IMR-90 (cell line): ENCODE data around the gene TNFRSF25. TPM values are rescaled to one million over a fixed set of nuclear protein-coding genes. Genes with fewer than 3 reads are reported as not detected.

Experiments used
- ATAC-seq: fragments of 200-7000 bp; cut with Tn5 transposase; 2 replicates; pipeline ENCODE4 v1.9.1; 2020; ENCODE audit warnings: low read depth, mild to moderate bottlenecking, moderate library complexity
- BruUV-seq: library from RNA; stranded (reverse); fragments of 400-500 nt; replicated peaks from 2 replicates; lab custom pipeline; 2021; lab: Mats Ljungman, UMichigan
- CTCF ChIA-PET: fragments of 300-600 bp; formaldehyde crosslinking; extraction: SDS; loops from one replicate; lab custom pipeline; 2021; ENCODE audit warnings: antibody characterized with exemption; lab: Yijun Ruan, JAX
- POLR2A ChIA-PET: fragments of 300-600 bp; sonication (Branson Sonifier 250); formaldehyde crosslinking; loops from one replicate; lab custom pipeline; 2022; ENCODE audit warnings: antibody characterized with exemption; ENCODE audit not compliant: unreplicated experiment; lab: Charles Lee
- DNase-seq: peaks from one replicate; pipeline ENCODE4 v3.0.0; 2013
- H2AFZ ChIP-seq: replicated peaks from 2 replicates; pipeline ENCODE3; 2013; ENCODE audit warnings: low read length, mild to moderate bottlenecking; ENCODE audit not compliant: poor library complexity
- H2AK5ac ChIP-seq: 2 replicates; pipeline ENCODE4 v1.6.1; 2013; ENCODE audit warnings: low read depth, low read length, inconsistent platforms
- H2AK9ac ChIP-seq: replicated peaks from 2 replicates; pipeline ENCODE3; 2013; ENCODE audit warnings: mild to moderate bottlenecking, low read depth, low read length, moderate library complexity; ENCODE audit not compliant: poor library complexity
- H2BK120ac ChIP-seq: 2 replicates; pipeline ENCODE4 v1.6.1; 2013; ENCODE audit warnings: low read depth, low read length, inconsistent platforms
- H2BK15ac ChIP-seq: 3 replicates; pipeline ENCODE4 v1.6.1; 2013; ENCODE audit warnings: low read depth, low read length, inconsistent platforms
- H2BK20ac ChIP-seq: 2 replicates; pipeline ENCODE4 v1.6.1; 2013; ENCODE audit warnings: low read depth, mild to moderate bottlenecking, inconsistent platforms, low read length, moderate library complexity
- H2BK5ac ChIP-seq: 2 replicates; pipeline ENCODE4 v1.6.1; 2013; ENCODE audit warnings: mild to moderate bottlenecking, low read depth, low read length, inconsistent platforms; ENCODE audit not compliant: poor library complexity, severe bottlenecking
- H3K14ac ChIP-seq: replicated peaks from 2 replicates; pipeline ENCODE4 v1.6.1; 2013; ENCODE audit warnings: low read depth, low read length, inconsistent platforms
- H3K18ac ChIP-seq: 2 replicates; pipeline ENCODE4 v1.6.1; 2013; ENCODE audit warnings: low read depth, low read length, control low read depth
- H3K23ac ChIP-seq: 2 replicates; pipeline ENCODE4 v1.6.1; 2013; ENCODE audit warnings: low read depth, low read length, inconsistent platforms
- H3K27ac ChIP-seq: 2 replicates; pipeline ENCODE4 v1.5.1; 2013; ENCODE audit warnings: mild to moderate bottlenecking, control low read depth, low read length; ENCODE audit not compliant: insufficient read depth
- H3K27me3 ChIP-seq: 2 replicates; pipeline ENCODE4 v1.6.1; 2013; ENCODE audit warnings: low read length; ENCODE audit not compliant: control insufficient read depth, insufficient read depth
- H3K36me3 ChIP-seq: 2 replicates; pipeline ENCODE4 v1.6.1; 2013; ENCODE audit warnings: low read length, mixed read lengths; ENCODE audit not compliant: control insufficient read depth, insufficient read depth
- H3K4ac ChIP-seq: 2 replicates; pipeline ENCODE4 v1.6.1; 2013; ENCODE audit warnings: low read depth, low read length, inconsistent platforms
- H3K4me1 ChIP-seq: 2 replicates; pipeline ENCODE4 v1.6.1; 2013; ENCODE audit warnings: low read length, mixed read lengths; ENCODE audit not compliant: control insufficient read depth, insufficient read depth
- H3K4me2 ChIP-seq: 2 replicates; pipeline ENCODE4 v1.6.1; 2013; ENCODE audit warnings: low read depth, mild to moderate bottlenecking, control low read depth, low read length, moderate library complexity
- H3K4me3 ChIP-seq: 2 replicates; pipeline ENCODE4 v1.5.1; 2013; ENCODE audit warnings: low read depth, mild to moderate bottlenecking, control low read depth, low read length, moderate library complexity; ENCODE audit not compliant: insufficient read depth
- H3K56ac ChIP-seq: 2 replicates; pipeline ENCODE4 v1.6.1; 2013; ENCODE audit warnings: low read length, inconsistent platforms; ENCODE audit not compliant: insufficient read depth; ENCODE audit errors: extremely low read depth
- H3K79me1 ChIP-seq, 2 experiments: 2 replicates each; pipeline ENCODE4 v1.6.1; 2013; ENCODE audit warnings: low read length in 2 of 2, inconsistent platforms in 1 of 2, low read depth in 1 of 2
- H3K9ac ChIP-seq: 2 replicates; pipeline ENCODE4 v1.6.1; 2013; ENCODE audit warnings: low read depth, low read length, control low read depth
- H3K9me1 ChIP-seq: 2 replicates; pipeline ENCODE4 v1.6.1; 2013; ENCODE audit warnings: low read length, inconsistent platforms; ENCODE audit not compliant: insufficient read depth
- H3K9me3 ChIP-seq: 2 replicates; pipeline ENCODE4 v1.6.1; 2013; ENCODE audit warnings: low read length; ENCODE audit not compliant: control insufficient read depth, insufficient read depth
- H4K20me1 ChIP-seq: 2 replicates; pipeline ENCODE4 v1.6.1; 2013; ENCODE audit warnings: low read length, inconsistent platforms; ENCODE audit not compliant: insufficient read depth
- H4K5ac ChIP-seq: 2 replicates; pipeline ENCODE4 v1.6.1; 2013; ENCODE audit warnings: mild to moderate bottlenecking, low read depth, low read length, control low read depth
- H4K8ac ChIP-seq, 2 experiments: 2 replicates each; pipeline ENCODE4 v1.6.1; 2013; ENCODE audit warnings: low read depth in 2 of 2, low read length in 2 of 2, control low read depth in 1 of 2, inconsistent platforms in 1 of 2
- H4K91ac ChIP-seq: 2 replicates; pipeline ENCODE4 v1.6.1; 2013; ENCODE audit warnings: low read depth, low read length, inconsistent platforms; ENCODE audit not compliant: insufficient read depth
- BHLHE40 ChIP-seq: fragments of 150-350 bp; IDR thresholded peaks from 2 replicates; pipeline ENCODE4 v1.6.1; 2016; ENCODE audit warnings: mild to moderate bottlenecking, low read depth, low read length
- MAFK ChIP-seq: IDR thresholded peaks from 2 replicates; pipeline ENCODE4 v1.6.1; 2012; ENCODE audit warnings: low read depth, low read length, improper control_type of control experiment
- RAD21 ChIP-seq: IDR thresholded peaks from 2 replicates; pipeline ENCODE4 v1.6.1; 2012; ENCODE audit warnings: low read length, improper control_type of control experiment
- WGBS, 2 experiments: methylation state at CpG; one replicate each; pipeline versions ENCODE4 v1.1.5 to v1.1.7; 2013; ENCODE audit warnings: missing lambda C conversion rate in 2 of 2; ENCODE audit not compliant: insufficient read length in 1 of 2; ENCODE audit errors: extremely low coverage in 2 of 2; 5-methylcytosine and 5-hydroxymethylcytosine counted together
- dilution Hi-C: fragments of 300-500 bp; cut with HindIII; formaldehyde crosslinking; loops from one replicate; pipeline ENCODE4 v1.14.3; 2018; ENCODE audit warnings: low sequenced_read_pairs; ENCODE audit not compliant: unreplicated experiment
- in situ Hi-C: fragments of 300-500 bp; cut with MboI; formaldehyde crosslinking; loops from 3 replicates; pipeline ENCODE4 v1.14.3; 2019; ENCODE audit warnings: low sequenced_read_pairs, inconsistent platforms, mixed read lengths
- intact Hi-C: fragments of 100-400 bp; cut with micrococcal nuclease; formaldehyde crosslinking; loops from 2 replicates; pipeline ENCODE4 v1.10.0; 2022
- polyA plus RNA-seq, 3 experiments: library from polyadenylated mRNA; depleted of rRNA; stranded (reverse); fragments of >200 nt; gene quantifications; 2 replicates each; pipeline ENCODE4 v1.2.3, GENCODE V29; 2012; ENCODE audit warnings: low replicate concordance in 1 of 3
- total RNA-seq: library from RNA; depleted of rRNA; stranded (reverse); fragments of >200 nt; gene quantifications from 2 replicates; pipeline ENCODE4 v1.2.3, GENCODE V29; 2012
- TF ChIP-seq, protein P1 (sequence below): conservative IDR thresholded peaks from 2 replicates; pipeline ENCODE4 v1.5.1; 2012; ENCODE audit warnings: mild to moderate bottlenecking, low read depth, low read length, improper control_type of control experiment

The TNFRSF25 gene
- total and polyA plus RNA-seq, 2 of the 4 experiments (the other 2 are of a cell fraction), result 1.3 to 11.2 TPM

DNA sequence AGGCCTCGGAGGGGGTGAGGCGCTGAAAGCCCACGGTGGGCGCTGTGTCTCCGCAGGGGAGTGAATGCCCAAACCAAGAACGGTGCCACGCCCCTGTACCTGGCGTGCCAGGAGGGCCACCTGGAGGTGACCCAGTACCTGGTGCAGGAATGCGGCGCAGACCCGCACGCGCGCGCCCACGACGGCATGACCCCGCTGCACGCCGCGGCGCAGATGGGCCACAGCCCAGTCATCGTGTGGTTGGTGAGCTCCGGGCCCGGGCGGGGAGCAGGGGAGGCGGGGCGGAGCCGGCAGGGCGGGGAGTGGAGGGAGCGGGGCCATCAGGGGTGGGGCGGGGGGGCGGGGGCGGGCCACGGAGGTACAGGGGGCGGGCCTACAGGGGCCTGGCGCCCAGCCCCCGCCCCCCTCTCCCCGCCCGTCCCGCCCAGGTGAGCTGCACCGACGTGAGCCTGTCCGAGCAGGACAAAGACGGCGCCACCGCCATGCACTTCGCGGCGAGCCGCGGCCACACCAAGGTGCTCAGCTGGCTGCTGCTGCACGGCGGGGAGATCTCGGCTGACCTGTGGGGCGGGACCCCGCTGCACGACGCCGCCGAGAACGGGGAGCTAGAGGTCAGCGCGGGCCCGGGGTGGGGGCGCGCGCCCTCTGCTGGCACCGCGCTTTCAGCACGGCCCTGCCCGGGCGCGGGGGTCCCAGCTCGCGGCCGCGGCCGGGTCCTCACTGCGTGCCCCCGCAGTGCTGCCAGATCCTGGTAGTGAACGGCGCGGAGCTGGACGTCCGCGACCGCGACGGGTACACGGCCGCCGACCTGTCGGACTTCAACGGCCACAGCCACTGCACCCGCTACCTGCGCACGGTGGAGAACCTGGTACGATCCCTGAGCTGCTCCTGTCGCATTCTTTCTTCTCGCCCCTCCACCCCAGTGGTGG, 25.5 kb downstream of the TNFRSF25 start:
- in situ Hi-C loops (no loop called here), dilution Hi-C loops (no loop called here), intact Hi-C loops (no loop called here)
- H3K56ac ChIP-seq, result no peak overlapping the region
- no peak overlapping the region for H2AK9ac ChIP-seq
- H2AK5ac ChIP-seq, result no peak overlapping the region
- H3K9me3 ChIP-seq, result no peaks in the 10 kb centered on the region
- H3K9me1 ChIP-seq, result no peaks in the 10 kb centered on the region; the same call in 1 of the 2 replicates
- no peak overlapping the region for H2BK5ac ChIP-seq
- no peak overlapping the region for H3K23ac ChIP-seq
- no peak overlapping the region for H2BK15ac ChIP-seq
- peak; percentile 22 for DNase-seq
- H3K27ac ChIP-seq, result no peak overlapping the region
- H2BK20ac ChIP-seq, result no peak overlapping the region
- 1% methylated on average over 44 of the region's 101 CpGs; no CpG with 5 or more reads in 1 of the 2 experiments for WGBS, 2 experiments
- H4K20me1 ChIP-seq, result no peaks in the 10 kb centered on the region; the same call in 1 of the 2 replicates
- no peak overlapping the region for H4K91ac ChIP-seq
- TF ChIP-seq MAFK (no peak), RAD21 (no peak), BHLHE40 (0 out of 2 replicates have a peak, but pooled peaks have one; percentile 14)
- TF ChIP-seq, protein P1, sequence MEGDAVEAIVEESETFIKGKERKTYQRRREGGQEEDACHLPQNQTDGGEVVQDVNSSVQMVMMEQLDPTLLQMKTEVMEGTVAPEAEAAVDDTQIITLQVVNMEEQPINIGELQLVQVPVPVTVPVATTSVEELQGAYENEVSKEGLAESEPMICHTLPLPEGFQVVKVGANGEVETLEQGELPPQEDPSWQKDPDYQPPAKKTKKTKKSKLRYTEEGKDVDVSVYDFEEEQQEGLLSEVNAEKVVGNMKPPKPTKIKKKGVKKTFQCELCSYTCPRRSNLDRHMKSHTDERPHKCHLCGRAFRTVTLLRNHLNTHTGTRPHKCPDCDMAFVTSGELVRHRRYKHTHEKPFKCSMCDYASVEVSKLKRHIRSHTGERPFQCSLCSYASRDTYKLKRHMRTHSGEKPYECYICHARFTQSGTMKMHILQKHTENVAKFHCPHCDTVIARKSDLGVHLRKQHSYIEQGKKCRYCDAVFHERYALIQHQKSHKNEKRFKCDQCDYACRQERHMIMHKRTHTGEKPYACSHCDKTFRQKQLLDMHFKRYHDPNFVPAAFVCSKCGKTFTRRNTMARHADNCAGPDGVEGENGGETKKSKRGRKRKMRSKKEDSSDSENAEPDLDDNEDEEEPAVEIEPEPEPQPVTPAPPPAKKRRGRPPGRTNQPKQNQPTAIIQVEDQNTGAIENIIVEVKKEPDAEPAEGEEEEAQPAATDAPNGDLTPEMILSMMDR, result 0 out of 2 replicates have a peak, but pooled peaks have one; percentile 24
- POLR2A ChIA-PET, result no interaction called here
- no peaks in the 10 kb centered on the region for H3K36me3 ChIP-seq
- H3K4me3 ChIP-seq, result 0 out of 2 replicates have a peak overlapping the region, but pooled peaks have one; percentile 14
- CTCF ChIA-PET, result interaction anchor here (0.6 to 1.4 kb wide), 3 partner anchors 52 to 193 kb away, joined by 3 to 4 read pairs (median 3); no protein-coding TSS in a partner anchor
- no peak overlapping the region for H3K14ac ChIP-seq
- peak; percentile 63 for ATAC-seq
- H3K27me3 ChIP-seq, result peaks cover 36% of the 10 kb centered on the region
- no peak overlapping the region for H3K4ac ChIP-seq
- H3K9ac ChIP-seq, result no peak overlapping the region
- no peak overlapping the region for H2BK120ac ChIP-seq
- H4K8ac ChIP-seq, result no peak overlapping the region
- BruUV-seq, result no TSS peak
- H3K79me1 ChIP-seq, result no peaks in the 10 kb centered on the region
- peak overlapping the region; percentile 72 for H3K4me2 ChIP-seq
- no peak overlapping the region for H2AFZ ChIP-seq
- no peak overlapping the region for H3K18ac ChIP-seq
- H4K5ac ChIP-seq, result no peak overlapping the region
- peaks cover 1% of the 10 kb centered on the region; the same call in 1 of the 2 replicates for H3K4me1 ChIP-seq
